SK-N-MC (cell line): ENCODE results near the gene NOTCH2.

ENCODE experiments used
- EZH2 ChIP-seq: fragments of 200-600 bp; sonication (generic); IDR thresholded peaks from one replicate; pipeline ENCODE4 v1.6.1; 2017; ENCODE audit warnings: antibody characterized with exemption
- FOXP2 ChIP-seq: optimal IDR thresholded peaks from 2 replicates; pipeline ENCODE3; 2011; ENCODE audit warnings: mild to moderate bottlenecking, moderate library complexity; ENCODE audit not compliant: insufficient read depth; ENCODE audit errors: extremely low read length, control extremely low read depth
- POLR2AphosphoS5 ChIP-seq: IDR thresholded peaks from 2 replicates; pipeline ENCODE4 v1.6.1; 2012; ENCODE audit warnings: mild to moderate bottlenecking, low read depth, low read length, borderline replicate concordance

DNA sequence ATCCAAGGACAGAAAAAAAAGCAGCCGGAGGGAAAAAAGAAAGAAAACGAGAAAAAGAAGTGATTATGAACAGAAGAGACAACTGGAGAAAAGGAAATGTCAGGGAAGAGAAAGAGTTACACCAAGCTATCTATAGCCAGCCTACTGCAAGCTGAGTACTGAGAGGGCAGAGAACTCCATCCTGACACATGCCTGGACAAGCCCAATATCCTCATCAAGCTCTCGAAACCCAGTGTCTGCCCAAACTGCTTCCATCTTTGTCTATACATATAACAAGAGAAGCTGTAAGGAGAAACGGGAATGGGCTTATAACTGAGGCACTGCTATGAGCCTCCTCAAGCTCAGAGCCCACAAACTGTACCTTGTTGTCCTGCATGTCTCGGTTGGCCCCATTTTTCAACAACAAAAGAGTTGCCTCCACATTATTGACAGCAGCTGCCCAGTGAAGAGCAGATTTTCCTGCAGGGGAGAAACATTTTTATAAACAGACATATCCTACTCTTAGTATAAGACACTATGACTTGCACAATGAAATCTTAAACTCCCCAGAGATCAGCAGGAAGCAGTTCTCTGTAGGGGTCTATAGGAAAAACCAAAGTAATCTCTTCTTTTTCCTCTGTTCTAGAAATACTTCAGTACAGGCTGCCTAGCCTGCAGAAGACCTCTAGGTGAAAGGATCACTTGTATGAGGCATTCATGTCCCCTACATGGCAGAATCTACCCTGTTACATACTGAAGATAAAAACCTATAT, 152.0 kb downstream of the NOTCH2 start:
- TF ChIP-seq EZH2 = no peak
- no peak for TF ChIP-seq POLR2AphosphoS5
- TF ChIP-seq FOXP2 = no peak
